MCF 10A (cell line): ENCODE measurements around the gene OR52E4. TPM values are rescaled to one million over a fixed set of nuclear protein-coding genes. Genes with fewer than 3 reads are reported as not detected.

Experiments
- BruUV-seq: library from RNA; stranded (reverse); fragments of 400-500 nt; replicated peaks from 2 replicates; lab custom pipeline; 2021; lab: Mats Ljungman, UMichigan
- CTCF ChIA-PET: fragments of 300-600 bp; sonication (Branson Sonifier 250); formaldehyde crosslinking; extraction: SDS; loops from one replicate; lab custom pipeline; 2021; ENCODE audit warnings: antibody characterized with exemption, inconsistent platforms; lab: Yijun Ruan, JAX
- POLR2A ChIA-PET: fragments of 300-600, 350-650 bp; sonication (Branson Sonifier 250); formaldehyde crosslinking; extraction: SDS; loops from one replicate; lab custom pipeline; 2020; ENCODE audit warnings: antibody characterized with exemption, inconsistent platforms; lab: Yijun Ruan, JAX
- DNase-seq: peaks from one replicate; pipeline ENCODE4 v3.0.0-alpha.2; 2018; ENCODE audit not compliant: unreplicated experiment
- H3K27ac Mint-ChIP-seq: one replicate; pipeline ENCODE4 v1.8.0; 2022; ENCODE audit warnings: mild to moderate bottlenecking, low read depth, mixed read lengths; ENCODE audit not compliant: unreplicated experiment
- H3K27me3 Mint-ChIP-seq: one replicate; pipeline ENCODE4 v1.8.0; 2022; ENCODE audit warnings: mixed read lengths; ENCODE audit not compliant: insufficient read depth, unreplicated experiment
- H3K36me3 Mint-ChIP-seq: one replicate; pipeline ENCODE4 v1.8.0; 2022; ENCODE audit warnings: mild to moderate bottlenecking, moderate library complexity, mixed read lengths; ENCODE audit not compliant: insufficient read depth, unreplicated experiment
- H3K4me1 Mint-ChIP-seq: one replicate; pipeline ENCODE4 v1.8.0; 2022; ENCODE audit warnings: mixed read lengths; ENCODE audit not compliant: insufficient read depth, unreplicated experiment
- H3K4me3 Mint-ChIP-seq: one replicate; pipeline ENCODE4 v1.8.0; 2022; ENCODE audit warnings: mild to moderate bottlenecking, moderate library complexity, mixed read lengths; ENCODE audit not compliant: unreplicated experiment
- H3K9me3 Mint-ChIP-seq: one replicate; pipeline ENCODE4 v1.8.0; 2022; ENCODE audit warnings: mixed read lengths; ENCODE audit not compliant: unreplicated experiment
- intact Hi-C: fragments of 100-400 bp; cut with micrococcal nuclease; formaldehyde crosslinking; loops from 2 replicates; pipeline ENCODE4 v1.14.1; 2022
- total RNA-seq: library from RNA; stranded (reverse); gene quantifications from 2 replicates; pipeline ENCODE4 v1.2.3, GENCODE V29; 2022
- TF ChIP-seq, protein P1 (sequence below): fragments of 200-600 bp; IDR thresholded peaks from one replicate; pipeline ENCODE4 v1.8.0; 2022; ENCODE audit warnings: antibody characterized with exemption, mild to moderate bottlenecking; ENCODE audit not compliant: unreplicated experiment

OR52E4 gene
- total RNA-seq, 1 experiment from 2014 or later = not detected

DNA sequence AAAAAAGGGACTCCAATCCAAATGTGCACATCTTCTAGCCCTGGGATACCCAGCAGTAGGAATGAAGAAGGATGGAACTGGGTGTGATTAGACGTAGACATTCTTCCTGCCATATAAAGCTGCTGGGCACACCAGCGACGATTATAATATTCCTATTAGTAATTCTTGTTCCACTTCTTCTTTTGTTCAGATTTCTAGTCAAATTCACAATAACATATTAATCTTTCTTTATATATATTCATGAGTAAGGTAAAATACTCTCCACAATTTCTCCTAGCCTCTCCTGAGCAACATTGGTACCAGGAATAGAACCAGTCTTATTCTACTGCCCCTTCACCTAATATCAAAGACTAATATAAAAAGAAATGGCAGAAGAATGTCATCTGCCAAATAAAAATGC lies 22.8 kb upstream of the OR52E4 start, which contains the start of gene OR52E8:
Gene OR52E8, minus strand, starts transcription at position 101 of the 400 bp plus-strand sequence. Its CDS starts 0 bp downstream, at position 101.
- TF ChIP-seq, protein P1, sequence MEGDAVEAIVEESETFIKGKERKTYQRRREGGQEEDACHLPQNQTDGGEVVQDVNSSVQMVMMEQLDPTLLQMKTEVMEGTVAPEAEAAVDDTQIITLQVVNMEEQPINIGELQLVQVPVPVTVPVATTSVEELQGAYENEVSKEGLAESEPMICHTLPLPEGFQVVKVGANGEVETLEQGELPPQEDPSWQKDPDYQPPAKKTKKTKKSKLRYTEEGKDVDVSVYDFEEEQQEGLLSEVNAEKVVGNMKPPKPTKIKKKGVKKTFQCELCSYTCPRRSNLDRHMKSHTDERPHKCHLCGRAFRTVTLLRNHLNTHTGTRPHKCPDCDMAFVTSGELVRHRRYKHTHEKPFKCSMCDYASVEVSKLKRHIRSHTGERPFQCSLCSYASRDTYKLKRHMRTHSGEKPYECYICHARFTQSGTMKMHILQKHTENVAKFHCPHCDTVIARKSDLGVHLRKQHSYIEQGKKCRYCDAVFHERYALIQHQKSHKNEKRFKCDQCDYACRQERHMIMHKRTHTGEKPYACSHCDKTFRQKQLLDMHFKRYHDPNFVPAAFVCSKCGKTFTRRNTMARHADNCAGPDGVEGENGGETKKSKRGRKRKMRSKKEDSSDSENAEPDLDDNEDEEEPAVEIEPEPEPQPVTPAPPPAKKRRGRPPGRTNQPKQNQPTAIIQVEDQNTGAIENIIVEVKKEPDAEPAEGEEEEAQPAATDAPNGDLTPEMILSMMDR = no peak
- CTCF ChIA-PET = no interaction called here
- H3K27me3 Mint-ChIP-seq = peaks cover 36% of the 10 kb centered on the region

GRCh38 chr11:5865826-5866225 lies 14.6 kb upstream of the OR52E4 start:
- Mint-ChIP-seq H3K9me3 (no peaks in the 10 kb centered on the region), H3K36me3 (no peaks in the 10 kb centered on the region), H3K4me3 (no peak overlapping the region), H3K27ac (no peak overlapping the region), H3K27me3 (peaks cover 13% of the 10 kb centered on the region), H3K4me1 (no peaks in the 10 kb centered on the region)
- POLR2A ChIA-PET = no interaction called here
- CTCF ChIA-PET = interaction anchor here (0.7 kb wide), 1 partner anchor 19 kb away, joined by 3 read pairs; no protein-coding TSS in a partner anchor
- no TSS peak for BruUV-seq
- intact Hi-C loops = no loop called here
- no peak for DNase-seq
- TF ChIP-seq, protein P1 = no peak

More for the DNA sequence above, 22.8 kb upstream of the OR52E4 start, which contains the start of gene OR52E8:
- peaks cover 8% of the 10 kb centered on the region for H3K9me3 Mint-ChIP-seq
- no peak for DNase-seq
- no peaks in the 10 kb centered on the region for H3K36me3 Mint-ChIP-seq
- H3K4me3 Mint-ChIP-seq = no peak within 1 kb of the TSS
- H3K27ac Mint-ChIP-seq = no peak within 1 kb of the TSS
- H3K4me1 Mint-ChIP-seq = no peaks in the 10 kb centered on the region
- no TSS peak for BruUV-seq
- intact Hi-C loops = no loop called here
- POLR2A ChIA-PET = no interaction called here

GRCh38 chr11:5878564-5878963 lies 1.9 kb upstream of the OR52E4 start:
- TF ChIP-seq, protein P1 = no peak
- no peak for DNase-seq
- H3K27me3 Mint-ChIP-seq = peaks cover 56% of the 10 kb centered on the region
- no TSS peak for BruUV-seq
- H3K36me3 Mint-ChIP-seq = no peaks in the 10 kb centered on the region
- no peaks in the 10 kb centered on the region for H3K9me3 Mint-ChIP-seq
- no peaks in the 10 kb centered on the region for H3K4me1 Mint-ChIP-seq
- CTCF ChIA-PET = no interaction called here
- H3K27ac Mint-ChIP-seq = no peak overlapping the region
- no peak overlapping the region for H3K4me3 Mint-ChIP-seq
- intact Hi-C loops = no loop called here
- POLR2A ChIA-PET = no interaction called here

DNA sequence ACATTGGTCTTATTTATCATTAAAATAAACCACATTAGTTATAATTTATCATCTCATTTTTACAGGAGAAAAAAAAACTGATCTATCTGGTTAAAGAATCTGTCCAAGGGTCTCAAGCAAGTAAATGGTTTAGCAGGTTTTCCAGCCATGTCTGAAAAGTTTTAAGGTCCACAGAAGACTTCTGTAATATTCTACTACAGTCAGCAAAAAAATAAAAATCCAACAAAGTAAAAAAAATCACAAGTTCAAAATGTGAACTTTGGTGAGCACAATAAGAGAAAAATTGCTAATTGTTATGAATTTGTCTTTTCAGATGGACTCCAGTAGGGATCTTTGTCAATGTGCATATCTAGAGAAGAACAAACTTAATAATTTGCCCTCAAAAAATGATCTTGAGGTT lies 1.3 kb downstream of the OR52E4 start:
- CTCF ChIA-PET = interaction anchor here (0.6 to 1.4 kb wide), 2 partner anchors 9 to 309 kb away, joined by 3 to 6 read pairs; no protein-coding TSS in a partner anchor
- BruUV-seq = no TSS peak
- Mint-ChIP-seq H3K27me3 (peaks cover 80% of the 10 kb centered on the region), H3K9me3 (no peaks in the 10 kb centered on the region), H3K36me3 (no peaks in the 10 kb centered on the region), H3K27ac (no peak overlapping the region), H3K4me1 (no peaks in the 10 kb centered on the region), H3K4me3 (no peak overlapping the region)
- intact Hi-C loops = no loop called here
- DNase-seq = no peak
- TF ChIP-seq, protein P1 = no peak
- POLR2A ChIA-PET = interaction anchor here (0.6 kb wide), 1 partner anchor 85 kb away, joined by 6 read pairs; no protein-coding TSS in a partner anchor
